HCT116 (cell line): ENCODE measurements around the gene SLC38A2.

Source experiments
- CTCF ChIP-seq, 3 experiments: fragments of 200-600 bp in 1 of 3; sonication (generic) in 1 of 3; IDR thresholded peaks in 2 of 3; conservative IDR thresholded peaks in 1 of 3; 2 replicates each; pipeline ENCODE4 v1.5.1; 2012 to 2017; ENCODE audit warnings: low read depth in 2 of 3, low read length in 2 of 3, antibody characterized with exemption in 1 of 3, borderline replicate concordance in 1 of 3, control low read depth in 1 of 3, mild to moderate bottlenecking in 1 of 3, mixed read lengths in 1 of 3, mixed run types in 1 of 3, moderate library complexity in 1 of 3; ENCODE audit not compliant: insufficient read depth in 1 of 3
- EZH2phosphoT487 ChIP-seq: fragments of 200-600 bp; IDR thresholded peaks from 2 replicates; pipeline ENCODE4 v1.6.1; 2018; ENCODE audit warnings: antibody characterized with exemption, borderline replicate concordance
- REST ChIP-seq: IDR thresholded peaks from 2 replicates; pipeline ENCODE4 v1.6.1; 2012; ENCODE audit warnings: low read depth
- TCF7L2 ChIP-seq: IDR thresholded peaks from 2 replicates; pipeline ENCODE4 v1.7.0; 2011; ENCODE audit warnings: borderline replicate concordance, inconsistent platforms; ENCODE audit not compliant: insufficient read depth, insufficient read length; ENCODE audit errors: extremely low read depth

- TF ChIP-seq REST (no peak), CTCF (IDR thresholded peaks at IDR 0.05 in 2 of 3, conservative IDR thresholded peaks at IDR 0.05 in 1 of 3; ENCODE audit: borderline replicate concordance in 1 of 3, insufficient read depth in 1 of 3, low read depth in 2 of 3, low read length in 2 of 3) (no peak), EZH2phosphoT487 (no peak), TCF7L2 (no peak)
These were observed 32.2 kb upstream of the SLC38A2 start for GRCh38 chr12:46404733-46405132.
